K562 (cell line): ENCODE results near the gene SNRNP70. TPM values are rescaled to one million over a fixed set of nuclear protein-coding genes. Genes with fewer than 3 reads are reported as not detected.

Source experiments
- CBFA2T3 ChIP-seq: fragments of 450-650 bp; IDR thresholded peaks from 2 replicates; pipeline ENCODE4 v1.6.1; 2017
- CHAMP1 ChIP-seq: fragments of 450-650 bp; IDR thresholded peaks from 2 replicates; pipeline ENCODE4 v1.6.1; 2016; ENCODE audit warnings: mild to moderate bottlenecking
- FOXA1 ChIP-seq: fragments of 450-650 bp; IDR thresholded peaks from 2 replicates; pipeline ENCODE4 v1.6.1; 2016; ENCODE audit warnings: mild to moderate bottlenecking, borderline replicate concordance
- HNRNPK ChIP-seq: fragments of 200-400 bp; formaldehyde crosslinking; IDR thresholded peaks from one replicate; pipeline ENCODE4 v1.6.1; 2018; ENCODE audit warnings: mild to moderate bottlenecking, low read depth, low read length; ENCODE audit not compliant: poor library complexity, severe bottlenecking
- KDM5B ChIP-seq: fragments of 200-600 bp; sonication (generic); IDR thresholded peaks from 2 replicates; pipeline ENCODE4 v1.6.1; 2012; ENCODE audit warnings: low read depth, mild to moderate bottlenecking, moderate library complexity, low read length, control low read depth, inconsistent platforms; ENCODE audit not compliant: insufficient replicate concordance
- NR0B1 ChIP-seq: fragments of 450-650 bp; IDR thresholded peaks from one replicate; pipeline ENCODE4 v1.6.1; 2018; ENCODE audit warnings: mild to moderate bottlenecking, moderate library complexity; ENCODE audit not compliant: partially characterized antibody
- PKNOX1 ChIP-seq: fragments of 450-650 bp; IDR thresholded peaks from 2 replicates; pipeline ENCODE4 v1.6.1; 2016
- POLR2AphosphoS5 ChIP-seq: IDR thresholded peaks from 2 replicates; pipeline ENCODE4 v1.6.1; 2011; ENCODE audit warnings: mild to moderate bottlenecking, low read depth, low read length, moderate library complexity; ENCODE audit not compliant: control insufficient read depth, insufficient read depth
- PYGO2 ChIP-seq: fragments of 450-650 bp; IDR thresholded peaks from 2 replicates; pipeline ENCODE4 v1.6.1; 2016; ENCODE audit warnings: mild to moderate bottlenecking, missing genetic modification characterization, moderate library complexity, missing compliant biosample characterization
- RCOR1 ChIP-seq, 2 experiments: IDR thresholded peaks; 2 replicates each; pipeline ENCODE4 v1.6.1; 2012; ENCODE audit warnings: low read depth in 2 of 2, low read length in 2 of 2, borderline replicate concordance in 1 of 2, improper control_type of control experiment in 1 of 2
- TAL1 ChIP-seq: fragments of 450-650 bp; IDR thresholded peaks from 2 replicates; pipeline ENCODE4 v1.6.1; 2016; ENCODE audit warnings: mild to moderate bottlenecking
- THAP12 ChIP-seq: fragments of 250-450 bp; sonication (Bioruptor Pico); IDR thresholded peaks from 2 replicates; pipeline ENCODE4 v1.9.0; 2021; ENCODE audit warnings: mild to moderate bottlenecking, inconsistent platforms
- ZNF212 ChIP-seq: fragments of 450-650 bp; formaldehyde crosslinking; IDR thresholded peaks from 2 replicates; pipeline ENCODE4 v1.4.0; 2020; ENCODE audit warnings: mild to moderate bottlenecking
- ZNF239 ChIP-seq: fragments of 250-450 bp; sonication (Bioruptor Pico); IDR thresholded peaks from 2 replicates; pipeline ENCODE4 v1.4.0; 2020; ENCODE audit warnings: mild to moderate bottlenecking
- ZSCAN29 ChIP-seq: fragments of 450-650 bp; IDR thresholded peaks from 2 replicates; pipeline ENCODE4 v1.6.1; 2017
- polyA plus RNA-seq, 8 experiments: library from polyadenylated mRNA; depleted of rRNA in 4 of 8; stranded (reverse) in 5 of 8; unstranded in 3 of 8; fragments of >200 nt; fragmentation: Nextera tagmentation in 2 of 8; fragmentation: Illumina TruSeq in 1 of 8; extraction: Ambion mirVana in 2 of 8; extraction: Trizol in 1 of 8; gene quantifications; 2 replicates each; pipeline versions ENCODE4 v1.2.1 to v1.2.3, GENCODE V29; 2011 to 2014; ENCODE audit warnings: inconsistent platforms in 1 of 8, missing spikeins in 1 of 8
- total RNA-seq, 7 experiments: library from RNA; depleted of rRNA in 6 of 7; stranded (reverse); fragments of >200 nt in 6 of 7; fragmentation: Illumina TruSeq in 2 of 7; extraction: Trizol in 2 of 7; gene quantifications; 2 replicates each; pipeline versions ENCODE4 v1.2.1 to v1.2.3, GENCODE V29; 2011 to 2021; ENCODE audit warnings: low replicate concordance in 1 of 7

SNRNP70 gene
- total and polyA plus RNA-seq, 9 of the 15 experiments (the other 6 are each of a cell fraction or from before 2014, with no cell fraction given) = 2.8 to 496 (median 136) TPM

- TF ChIP-seq THAP12 (CRISPR knock-in tag) (no peak), HNRNPK (no peak), FOXA1 (no peak), CBFA2T3 (0 out of 2 replicates have a peak, but pooled peaks have one; percentile 10), NR0B1 (no peak), ZNF212 (no peak), POLR2AphosphoS5 (no peak), TAL1 (no peak), KDM5B (no peak), PKNOX1 (peak; percentile 40; the same call in 1 of the 2 replicates), ZSCAN29 (no peak), CHAMP1 (no peak), ZNF239 (CRISPR knock-in tag) (no peak), RCOR1 (IDR thresholded peaks at IDR 0.05; ENCODE audit: borderline replicate concordance in 1 of 2, low read depth in 2 of 2, low read length in 2 of 2) (no peak), PYGO2 (tag) (no peak)
Measured at GRCh38 chr19:49116544-49116943, 31.3 kb downstream of the SNRNP70 start (continued).
